Left lobe of liver (tissue), 2 donors: ENCODE results near the gene PRELID2. TPM values are rescaled to one million over a fixed set of nuclear protein-coding genes. Genes with fewer than 3 reads are reported as not detected.
"Not testable (repeated sequence)": the region's sequence is repeated elsewhere in the genome, so short reads cannot be mapped to it uniquely, and the experiment has no call there.

Source experiments
- ATAC-seq: fragments of 200-7000 bp; cut with Tn5 transposase; one replicate; pipeline ENCODE4 v1.9.1; 2020; ENCODE audit warnings: mild to moderate bottlenecking, moderate library complexity
- DNase-seq: peaks from one replicate; pipeline ENCODE4 v3.0.0-alpha.2; 2020; ENCODE audit warnings: low spot score
- total RNA-seq: library from RNA; stranded (reverse); gene quantifications from one replicate; pipeline ENCODE4 v1.2.1, GENCODE V29; 2021
- donor health status: DM: no; HTN: no; CAD: no; lungs with moderate emphysema.
- donor health status: DM: no; HTN: yes; CAD: no.

PRELID2 gene
- 3.3 TPM for total RNA-seq

- DNase-seq: peak; percentile 93
- peak; percentile 94 for ATAC-seq
Measured at GRCh38 chr5:145834917-145835847, at the start of gene PRELID2. Gene PRELID2, minus strand, starts transcription at chr5:145835342. Its CDS starts 91 bp downstream, at chr5:145835251.

DNA sequence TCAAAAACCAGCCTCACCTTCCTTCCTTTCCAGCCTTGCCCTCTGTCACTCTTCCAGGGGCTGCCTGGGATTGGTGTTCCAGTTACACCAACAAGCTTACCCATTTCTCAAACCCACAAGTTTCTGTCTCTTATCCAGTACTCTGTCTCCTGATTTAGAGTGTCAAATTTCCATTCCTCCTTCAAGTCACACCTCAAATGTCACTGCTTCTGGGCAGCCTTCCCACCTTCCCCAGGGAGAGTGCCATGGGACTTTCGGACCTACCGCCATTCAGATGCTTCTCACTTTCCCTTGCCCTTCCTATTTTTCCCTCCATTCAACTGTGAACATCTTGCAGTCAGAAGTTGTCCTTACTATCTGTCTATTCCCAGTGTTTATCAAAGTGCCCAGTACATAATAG, 39.6 kb upstream of the PRELID2 start:
- no peak for DNase-seq

GRCh38 chr5:145872914-145873313, 37.8 kb upstream of the PRELID2 start, which contains the start of gene GRXCR2:
Gene GRXCR2, minus strand, starts transcription at chr5:145873014. Its CDS starts 46 bp downstream, at chr5:145872968.
- DNase-seq: no peak
- ATAC-seq: no peak

More for the DNA sequence above, 39.6 kb upstream of the PRELID2 start:
- ATAC-seq: no peak

- ATAC-seq (no peak), DNase-seq (no peak)
Measured at GRCh38 chr5:145872486-145872885, 37.3 kb upstream of the PRELID2 start.

- ATAC-seq (no peak), DNase-seq (no peak)
Measured at GRCh38 chr5:145869753-145870152, 34.6 kb upstream of the PRELID2 start.

DNA sequence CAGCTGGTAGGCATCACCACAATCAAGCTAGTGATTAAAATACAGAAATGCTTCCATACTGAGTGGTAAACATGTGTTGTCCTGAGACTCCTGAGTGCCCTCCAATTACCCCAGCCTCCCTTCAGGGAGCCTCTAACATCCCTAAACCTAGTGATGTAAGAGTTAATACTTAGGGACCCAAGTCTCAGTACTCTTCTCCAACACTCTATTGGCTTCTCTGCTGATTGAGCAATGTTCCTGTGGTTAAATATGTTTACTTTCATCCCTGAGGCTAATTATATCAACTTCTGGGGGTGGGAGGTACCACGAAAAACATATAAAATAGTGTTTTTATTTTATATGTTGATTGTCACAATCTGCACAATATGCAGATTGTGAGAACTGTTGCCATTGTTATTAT, 32.7 kb upstream of the PRELID2 start:
- no peak for ATAC-seq
- no peak for DNase-seq

GRCh38 chr5:145864432-145864831, 29.3 kb upstream of the PRELID2 start:
- not testable (repeated sequence) for ATAC-seq, DNase-seq

DNA sequence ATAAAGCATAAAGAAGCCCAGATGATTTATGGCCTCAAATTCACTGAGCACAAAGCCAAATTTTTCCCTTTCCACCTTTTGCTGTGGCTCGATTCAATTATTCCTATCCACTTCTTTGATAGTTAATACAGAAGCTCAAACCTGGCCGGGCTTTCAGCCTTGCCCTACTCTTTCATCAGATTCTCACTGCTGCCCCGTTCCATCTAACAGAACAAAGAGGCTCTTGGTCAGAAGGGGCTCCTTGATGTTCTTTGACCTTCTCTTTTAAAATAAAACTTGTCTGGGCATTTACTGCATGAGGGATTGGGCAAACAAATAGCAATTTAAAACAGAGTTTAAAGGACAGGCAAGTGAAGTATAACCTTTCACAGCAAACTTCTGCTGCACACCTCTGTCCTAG, 27.9 kb upstream of the PRELID2 start:
- ATAC-seq (no peak), DNase-seq (no peak)

DNA sequence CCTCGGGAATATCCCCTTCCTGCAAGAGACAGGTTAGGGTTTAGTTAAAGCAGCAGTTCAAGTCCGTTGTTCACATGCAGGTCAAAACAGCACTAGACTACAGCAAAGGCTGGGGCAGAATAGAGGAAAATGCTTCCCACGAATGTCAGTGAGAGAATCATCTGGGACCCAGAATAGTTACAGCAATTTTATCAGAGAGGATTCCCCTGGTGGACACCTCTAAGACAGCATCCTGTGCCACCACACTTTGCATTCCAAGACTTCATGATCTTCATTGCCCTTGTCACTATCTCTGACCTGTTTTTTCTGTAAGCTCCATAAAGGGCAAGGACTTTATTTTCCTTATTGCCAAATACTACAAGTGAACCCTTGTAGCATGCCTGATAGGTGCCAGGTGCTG, 24.8 kb upstream of the PRELID2 start:
- ATAC-seq (no peak), DNase-seq (no peak)

DNA sequence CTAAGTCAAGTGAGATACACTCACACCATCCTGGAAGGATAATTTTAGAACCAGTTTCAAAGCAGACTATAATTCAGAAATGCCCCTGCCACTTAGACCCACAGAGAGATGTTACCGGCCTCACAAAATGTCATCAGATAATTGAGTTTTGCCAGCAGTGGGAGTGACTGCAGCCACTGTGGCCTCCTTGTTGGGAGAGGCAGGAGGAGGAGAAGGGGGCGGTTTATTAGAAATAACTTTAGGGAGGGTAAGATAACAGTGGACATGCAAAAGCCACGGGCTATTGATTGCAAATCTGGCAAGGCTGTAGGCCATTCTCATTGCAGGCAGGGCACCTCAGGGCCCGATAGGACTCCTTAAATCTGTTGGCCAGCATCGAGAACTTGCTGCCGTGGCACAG, 24.3 kb upstream of the PRELID2 start:
- DNase-seq: no peak

DNA sequence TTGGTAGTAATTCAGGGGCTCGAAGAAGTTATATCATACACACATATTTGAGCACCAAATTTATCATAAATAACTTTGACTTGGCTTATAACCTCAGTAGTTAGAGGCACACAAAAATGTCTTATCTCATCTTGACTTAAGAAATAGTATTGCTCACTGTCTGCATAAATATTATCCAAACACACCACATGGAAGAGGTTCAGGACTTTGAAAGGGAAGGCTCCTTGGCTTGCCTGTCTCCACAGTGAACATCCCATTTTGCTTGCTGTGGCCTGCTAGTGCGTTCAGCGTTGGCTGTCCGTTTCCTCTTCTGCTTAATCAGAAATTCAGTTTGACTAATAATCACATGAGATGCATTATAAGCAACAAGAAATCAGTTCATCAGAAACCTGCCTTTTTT, 23.8 kb upstream of the PRELID2 start:
- DNase-seq: no peak
- ATAC-seq: no peak

More for the DNA sequence above, 24.3 kb upstream of the PRELID2 start:
- no peak for ATAC-seq

GRCh38 chr5:145856285-145856818, 21.2 kb upstream of the PRELID2 start:
- ATAC-seq: peak; percentile 39
- DNase-seq: no peak

DNA sequence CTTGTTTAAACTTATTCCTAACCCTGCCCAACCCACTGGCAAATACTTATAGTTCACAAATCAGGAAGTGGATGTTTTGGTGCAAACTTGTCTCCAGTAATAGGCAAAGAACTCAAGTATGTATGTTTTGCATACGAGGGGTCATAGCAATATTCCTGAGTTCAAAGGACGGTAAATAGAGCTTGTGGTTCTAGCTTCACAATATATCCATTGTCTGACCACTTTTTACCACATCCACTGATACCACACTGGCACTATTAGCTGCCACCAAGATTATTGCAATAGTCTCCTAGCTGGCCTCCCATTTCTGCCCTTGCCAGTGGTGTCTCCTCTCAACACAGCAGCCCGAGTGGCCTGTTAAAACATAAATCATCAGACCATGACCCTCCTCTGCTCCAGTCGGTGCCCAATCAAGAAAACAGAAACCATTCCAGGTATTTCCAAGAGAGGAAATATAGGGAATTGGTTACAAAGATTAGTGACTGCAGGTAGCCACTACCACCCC, 20.7 kb upstream of the PRELID2 start:
- no peak for ATAC-seq
- DNase-seq: no peak

DNA sequence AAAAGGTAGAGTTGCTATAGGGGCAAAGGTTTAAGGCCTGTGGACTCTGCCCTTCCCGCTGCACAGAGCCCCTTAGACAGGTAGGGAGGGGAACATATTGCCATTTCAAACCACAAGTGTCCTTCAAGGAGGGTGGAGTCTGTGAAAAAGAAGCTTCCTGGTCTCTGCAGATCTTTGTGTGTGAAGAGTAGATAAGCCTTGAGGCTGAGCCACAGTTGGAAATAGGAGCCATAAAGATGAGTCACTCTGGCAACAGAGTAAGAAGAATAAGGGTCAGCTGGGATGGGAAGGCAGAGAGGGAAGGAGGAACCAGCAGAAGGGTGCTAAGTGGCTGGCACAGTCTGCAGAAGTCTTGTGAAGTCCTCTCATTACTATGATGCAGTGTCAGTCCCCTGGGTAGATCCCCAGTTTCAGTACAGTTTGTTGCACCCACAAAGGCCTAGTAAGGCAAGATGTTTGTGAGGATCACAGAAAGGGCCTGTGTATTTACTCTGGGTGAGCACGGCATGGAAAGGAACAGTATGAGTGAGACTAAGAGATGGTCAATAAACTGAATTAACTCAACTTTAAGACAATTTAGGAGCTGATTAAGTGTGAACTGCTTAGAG, 19.6 kb upstream of the PRELID2 start:
- ATAC-seq: no peak
- DNase-seq: no peak

DNA sequence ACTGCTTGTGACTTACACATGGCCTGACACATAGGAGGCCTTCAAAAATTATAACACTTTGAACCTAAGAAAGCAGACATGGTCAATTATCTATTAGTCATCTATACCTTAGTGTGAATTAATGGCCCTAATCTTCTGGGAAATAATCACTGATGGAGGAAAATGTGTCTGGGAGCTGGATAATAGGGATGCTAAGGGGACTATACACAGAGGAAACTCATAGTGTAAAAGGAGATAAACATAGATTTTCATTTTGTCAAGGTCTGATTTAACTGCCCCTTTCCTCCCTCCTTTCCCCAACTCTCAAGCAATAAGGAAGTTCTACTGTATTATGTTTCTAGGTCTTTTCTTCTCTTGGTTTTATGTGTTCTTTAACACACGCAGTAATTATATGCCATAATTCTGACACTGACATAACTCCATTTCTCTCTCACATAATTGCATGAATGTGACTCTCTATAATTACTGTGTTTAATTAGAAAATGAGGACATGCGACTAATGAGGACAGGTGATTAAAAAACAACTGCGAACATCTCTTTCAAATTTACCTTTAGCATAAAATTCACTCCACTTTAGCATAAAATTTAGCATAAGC, 18.7 kb upstream of the PRELID2 start:
- ATAC-seq (no peak), DNase-seq (no peak)

GRCh38 chr5:145852990-145853389, 17.8 kb upstream of the PRELID2 start:
- DNase-seq (no peak), ATAC-seq (no peak)

- no peak for DNase-seq
- ATAC-seq: no peak
Measured at GRCh38 chr5:145848854-145849253, 13.7 kb upstream of the PRELID2 start.

- ATAC-seq (no peak), DNase-seq (no peak)
Measured at GRCh38 chr5:145847499-145848497, 12.7 kb upstream of the PRELID2 start.

DNA sequence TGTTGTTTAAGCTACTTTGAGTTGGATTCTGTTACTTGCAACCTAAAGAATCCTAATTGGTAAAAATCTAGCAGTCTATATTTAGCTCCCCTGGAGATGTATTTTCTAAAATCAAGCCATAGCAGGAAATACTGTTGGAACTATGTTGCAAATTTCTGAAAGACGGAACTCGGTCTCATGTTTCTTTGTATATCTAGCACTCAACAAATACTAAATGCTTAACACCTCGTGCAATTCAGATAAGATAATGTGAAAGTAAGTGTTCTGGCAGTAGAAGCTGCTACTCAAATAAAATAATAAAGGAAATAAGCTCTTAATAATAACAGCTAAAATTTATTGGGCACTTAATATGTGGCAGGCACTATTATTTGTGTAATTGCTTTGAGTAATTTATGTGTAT, 10.9 kb upstream of the PRELID2 start:
- DNase-seq: no peak
- no peak for ATAC-seq

DNA sequence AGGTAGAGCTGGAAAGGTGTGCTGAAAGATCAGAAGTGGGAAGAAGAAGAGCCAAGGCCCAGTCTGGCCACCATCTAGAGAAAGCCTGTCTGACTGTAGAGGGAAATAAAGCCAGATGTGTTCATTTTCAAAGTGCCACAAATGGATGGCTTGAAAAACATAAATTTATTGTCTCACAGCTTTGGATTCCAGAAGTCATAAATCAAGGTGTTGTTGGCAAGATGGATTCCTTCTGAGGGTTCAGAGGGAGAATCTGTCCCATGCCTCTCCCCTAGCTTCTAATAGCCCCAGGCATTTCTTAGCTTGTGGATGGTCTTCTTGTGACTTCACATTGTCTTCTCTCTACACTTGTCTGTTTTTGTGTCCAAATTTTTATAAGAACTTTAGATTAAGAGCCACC, 6.2 kb upstream of the PRELID2 start:
- DNase-seq: no peak
- ATAC-seq: no peak
